OCI-LY3 (cell line): ENCODE data around the gene CNTNAP4.

ENCODE experiments used
- CTCF ChIP-seq: fragments of 200-600, 300-600 bp; sonication (generic); IDR thresholded peaks from 2 replicates; pipeline ENCODE4 v1.5.1; 2014; ENCODE audit warnings: antibody characterized with exemption, low read length, low read depth
- EZH2phosphoT487 ChIP-seq: fragments of 200-600 bp; shearing (Covaris generic); IDR thresholded peaks from 2 replicates; pipeline ENCODE4 v1.6.1; 2018; ENCODE audit warnings: antibody characterized with exemption, mixed run types, low read depth

- TF ChIP-seq CTCF (no peak), EZH2phosphoT487 (no peak)
These were observed 209.5 kb downstream of the CNTNAP4 start for GRCh38 chr16:76486740-76487139.
